ENCODE measurements around the gene PRR14. TPM values are rescaled to one million over a fixed set of nuclear protein-coding genes. Genes with fewer than 3 reads are reported as not detected.

The PRR14 gene
- total RNA-seq, 1 donor from 2014 or later: 43.7 TPM

DNA sequence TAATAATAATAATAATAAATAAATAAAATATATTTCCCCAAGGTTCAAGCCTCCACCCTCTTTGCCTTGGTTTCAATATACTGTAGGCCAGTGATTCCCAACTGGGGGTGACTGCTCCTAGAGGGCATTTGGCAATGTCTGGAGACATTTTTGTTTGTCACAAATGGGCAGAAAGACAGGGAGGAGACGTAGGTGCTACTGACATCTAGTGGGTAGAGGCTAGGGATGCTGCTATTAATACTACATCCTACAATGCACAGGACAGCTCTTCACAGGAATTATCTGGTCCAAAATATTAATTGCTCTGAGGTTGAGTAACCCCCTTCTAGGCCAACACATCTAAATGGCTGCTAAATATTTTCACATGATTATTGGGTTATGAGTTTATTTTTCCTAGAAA is 12.8 kb upstream of the PRR14 start:
- TF ChIP-seq CTCF (IDR thresholded peaks at IDR 0.05; ENCODE audit: unreplicated experiment): no peak
- Mint-ChIP-seq H3K9me3 (no peaks in the 10 kb centered on the region), H3K4me3 (no peak overlapping the region), H3K36me3 (no peaks in the 10 kb centered on the region), H3K4me1 (peaks cover 15% of the 10 kb centered on the region), H3K27me3 (ENCODE audit: low read depth) (peaks cover 3% of the 10 kb centered on the region), H3K27ac (no peak overlapping the region)
- no peak for DNase-seq (ENCODE audit: low spot score in 2 of 2, unreplicated experiment in 2 of 2)

DNA sequence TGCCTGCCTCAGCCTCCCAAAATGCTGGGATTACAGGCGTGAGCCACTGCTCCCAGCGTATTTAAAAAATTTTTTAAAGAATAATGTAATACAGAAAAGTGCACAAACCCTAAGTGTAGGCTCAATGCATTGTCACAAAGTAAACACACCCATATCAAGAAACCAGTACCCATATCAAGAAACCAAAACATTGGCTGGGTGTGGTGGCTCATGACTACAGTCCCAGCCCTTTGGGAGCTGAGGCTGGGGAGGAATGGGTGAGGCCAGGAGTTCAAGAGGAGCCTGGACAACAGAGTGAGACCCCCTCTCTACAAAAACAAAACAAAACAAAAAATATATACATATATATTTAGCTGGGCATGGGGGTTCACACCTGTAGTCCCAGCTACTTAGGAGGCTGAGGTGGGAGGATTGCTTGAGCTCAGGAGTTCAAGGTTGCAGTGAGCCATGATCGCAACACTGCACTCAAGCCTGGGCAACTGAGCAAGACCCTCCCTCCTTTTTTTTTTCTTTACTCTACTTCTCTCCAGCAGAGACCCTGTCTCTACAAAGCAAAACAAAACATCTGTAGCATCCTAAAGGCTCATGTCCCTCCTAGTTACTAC is 9.3 kb upstream of the PRR14 start:
- no peak for TF ChIP-seq CTCF (IDR thresholded peaks at IDR 0.05; ENCODE audit: unreplicated experiment)
- DNase-seq (ENCODE audit: low spot score in 2 of 2, unreplicated experiment in 2 of 2): no peak
- H3K9me3 Mint-ChIP-seq: no peaks in the 10 kb centered on the region
- no peaks in the 10 kb centered on the region for H3K36me3 Mint-ChIP-seq
- no peaks in the 10 kb centered on the region for H3K4me1 Mint-ChIP-seq
- peaks cover 10% of the 10 kb centered on the region for H3K27me3 Mint-ChIP-seq (ENCODE audit: low read depth)
- H3K4me3 Mint-ChIP-seq: no peak overlapping the region
- H3K27ac Mint-ChIP-seq: no peak overlapping the region

DNA sequence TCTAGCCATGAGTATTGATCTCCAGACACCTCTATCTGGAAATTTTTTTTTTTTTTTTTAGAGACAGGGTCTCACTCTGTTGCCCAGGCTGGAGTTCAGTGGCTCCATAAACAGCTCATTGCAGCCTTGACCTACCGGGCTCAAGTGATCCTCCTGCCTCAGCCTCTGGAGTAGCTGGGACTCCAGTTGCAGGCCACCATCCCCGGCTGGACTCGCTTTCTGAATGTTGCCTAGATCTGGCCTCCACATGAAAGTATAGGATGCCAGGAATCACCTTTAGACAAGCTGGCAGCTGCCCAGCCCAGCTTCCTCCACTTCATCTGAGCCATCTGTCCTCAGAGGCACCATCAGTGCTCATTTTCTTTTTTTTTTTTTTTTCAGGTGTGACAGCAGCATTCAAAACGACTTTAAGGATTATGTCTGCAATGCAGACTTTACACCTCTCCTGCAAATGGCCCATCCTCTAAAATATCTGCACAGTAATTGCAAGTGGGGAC is 6.4 kb upstream of the PRR14 start:
- H3K36me3 Mint-ChIP-seq: no peaks in the 10 kb centered on the region
- no peak for TF ChIP-seq CTCF (IDR thresholded peaks at IDR 0.05; ENCODE audit: unreplicated experiment)
- H3K4me3 Mint-ChIP-seq: no peak overlapping the region
- no peaks in the 10 kb centered on the region for H3K4me1 Mint-ChIP-seq
- H3K9me3 Mint-ChIP-seq: no peaks in the 10 kb centered on the region
- no peak overlapping the region for H3K27ac Mint-ChIP-seq
- H3K27me3 Mint-ChIP-seq (ENCODE audit: low read depth): peaks cover 10% of the 10 kb centered on the region
- DNase-seq (ENCODE audit: low spot score in 2 of 2, unreplicated experiment in 2 of 2): no peak

DNA sequence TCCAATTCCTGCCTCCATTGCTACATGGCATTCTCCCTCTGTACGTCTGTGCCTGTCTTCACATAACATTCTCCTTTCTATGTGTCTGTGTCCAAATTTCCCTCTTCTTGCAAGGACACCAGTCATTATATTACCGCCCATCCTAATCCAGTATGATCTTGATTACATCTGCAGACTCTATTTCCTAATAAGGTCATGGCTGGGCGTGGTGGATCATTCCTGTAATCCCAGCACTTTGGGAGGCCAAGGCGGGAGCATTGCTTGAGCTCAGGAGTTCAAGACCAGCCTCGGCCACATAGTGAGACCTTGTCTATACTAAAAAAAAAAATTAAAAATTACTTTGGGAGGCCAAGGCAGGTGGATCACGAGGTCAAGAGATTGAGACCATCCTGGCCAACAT is 5.0 kb upstream of the PRR14 start:
- Mint-ChIP-seq H3K4me1 (no peaks in the 10 kb centered on the region), H3K4me3 (no peak overlapping the region), H3K27ac (no peak overlapping the region), H3K27me3 (ENCODE audit: low read depth) (peaks cover 7% of the 10 kb centered on the region), H3K36me3 (no peaks in the 10 kb centered on the region), H3K9me3 (no peaks in the 10 kb centered on the region)
- TF ChIP-seq CTCF (IDR thresholded peaks at IDR 0.05; ENCODE audit: unreplicated experiment): no peak
- DNase-seq (ENCODE audit: low spot score in 2 of 2, unreplicated experiment in 2 of 2): no peak

DNA sequence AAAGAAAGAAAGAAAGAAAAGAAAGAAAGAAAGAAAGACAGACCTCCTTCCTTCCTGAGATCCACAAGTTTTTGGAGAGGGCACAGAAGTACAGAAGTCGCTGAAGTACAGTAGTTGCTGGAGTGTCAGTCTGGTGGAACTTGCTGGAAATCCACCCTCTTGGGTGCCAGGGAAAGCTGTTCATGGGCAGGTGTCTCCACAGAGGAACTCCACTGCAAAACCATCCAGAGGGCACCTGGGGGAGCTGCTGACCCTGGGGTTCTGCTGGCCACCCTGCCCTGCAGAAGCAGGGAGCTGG is 3.5 kb upstream of the PRR14 start:
- no peak overlapping the region for H3K27ac Mint-ChIP-seq
- no peaks in the 10 kb centered on the region for H3K9me3 Mint-ChIP-seq
- H3K27me3 Mint-ChIP-seq (ENCODE audit: low read depth): peaks cover 7% of the 10 kb centered on the region
- no peaks in the 10 kb centered on the region for H3K36me3 Mint-ChIP-seq
- DNase-seq (ENCODE audit: low spot score in 2 of 2, unreplicated experiment in 2 of 2): no peak
- no peak for TF ChIP-seq CTCF (IDR thresholded peaks at IDR 0.05; ENCODE audit: unreplicated experiment)
- H3K4me1 Mint-ChIP-seq: peaks cover 9% of the 10 kb centered on the region
- no peak overlapping the region for H3K4me3 Mint-ChIP-seq

Measured in mesothelial cell of epicardium (in vitro differentiated cells).